Stimulated activated CD4-positive, alpha-beta T cell treated with anti-CD3 and anti-CD28 coated beads, Interleukin-12 subunit alpha, Interleukin-12 subunit beta, amount 100 ng/mL, for 48 hours (primary cell): ENCODE measurements around the gene JMJD7.

ENCODE experiments used
- DNase-seq, 3 donors: peaks; one replicate each; pipeline ENCODE4 v3.0.0-alpha.2; 2020; ENCODE audit warnings: low read depth in 2 of 3, low spot score in 1 of 3

Gene JMJD7

DNA sequence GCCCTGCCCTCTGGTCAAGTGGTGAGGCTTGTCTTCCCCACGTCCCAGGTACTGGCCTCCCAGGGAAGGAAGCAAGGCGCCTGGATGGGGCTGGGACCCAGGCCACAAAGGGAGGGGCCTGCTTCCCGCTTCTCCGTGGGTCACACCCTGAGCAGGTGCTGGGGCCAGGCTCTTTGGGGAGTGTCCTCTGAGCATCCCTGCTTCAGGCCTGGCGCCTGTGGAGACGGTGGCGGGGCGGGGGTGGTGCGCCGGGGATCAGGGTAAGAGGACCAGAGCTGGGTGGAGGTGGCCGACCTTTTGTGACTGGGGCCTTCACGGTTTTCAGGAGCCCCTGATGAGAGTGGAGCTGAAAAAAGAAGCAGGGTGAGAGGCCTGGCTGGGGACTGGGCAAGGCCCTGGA is 14.3 kb downstream of the JMJD7 start:
- DNase-seq, result no peak

GRCh38 chr15:41843571-41843970 is 15.7 kb downstream of the JMJD7 start:
- DNase-seq, result no peak

- DNase-seq, result no peak
Observed at GRCh38 chr15:41844814-41845213, 16.9 kb downstream of the JMJD7 start.

DNA sequence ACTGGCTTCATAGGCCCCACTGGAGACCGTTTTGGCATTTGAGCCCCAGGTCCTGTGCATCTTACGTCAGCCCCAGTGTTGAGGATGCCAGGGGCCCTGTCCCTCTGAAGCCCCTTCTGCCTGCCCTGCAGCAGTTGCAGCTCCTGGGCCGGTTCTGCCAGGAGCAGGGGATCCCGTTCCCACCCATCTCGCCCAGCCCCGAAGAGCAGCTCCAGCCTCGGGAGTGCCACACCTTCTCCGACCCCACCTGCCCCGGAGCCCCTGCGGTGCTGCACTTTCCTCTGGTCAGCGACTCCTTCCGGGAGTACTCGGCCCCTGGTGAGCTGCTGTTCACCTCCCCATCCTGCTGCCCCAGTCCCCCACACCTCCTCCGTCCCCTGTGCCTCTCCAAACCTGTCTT is 19.3 kb downstream of the JMJD7 start:
- DNase-seq, result no peak

DNA sequence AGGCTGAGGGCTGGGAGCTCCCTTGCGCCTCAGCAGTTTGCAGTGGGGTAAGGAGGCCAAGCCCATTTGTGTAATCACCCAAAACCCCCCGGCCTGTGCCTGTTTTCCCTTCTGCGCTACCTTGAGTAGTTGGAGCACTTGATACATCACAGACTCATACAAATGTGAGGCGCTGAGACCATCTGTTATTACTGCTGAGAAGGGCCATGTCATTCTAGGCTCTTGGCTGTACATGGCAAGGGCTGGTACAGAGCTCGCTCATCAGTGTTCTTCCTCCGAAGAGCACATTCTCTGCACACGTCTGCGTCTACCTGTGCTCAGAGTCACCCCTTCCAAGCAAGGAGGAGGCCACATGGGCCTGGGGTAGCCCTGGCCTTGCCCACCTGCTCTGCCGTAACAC is 20.1 kb downstream of the JMJD7 start:
- no peak for DNase-seq

DNA sequence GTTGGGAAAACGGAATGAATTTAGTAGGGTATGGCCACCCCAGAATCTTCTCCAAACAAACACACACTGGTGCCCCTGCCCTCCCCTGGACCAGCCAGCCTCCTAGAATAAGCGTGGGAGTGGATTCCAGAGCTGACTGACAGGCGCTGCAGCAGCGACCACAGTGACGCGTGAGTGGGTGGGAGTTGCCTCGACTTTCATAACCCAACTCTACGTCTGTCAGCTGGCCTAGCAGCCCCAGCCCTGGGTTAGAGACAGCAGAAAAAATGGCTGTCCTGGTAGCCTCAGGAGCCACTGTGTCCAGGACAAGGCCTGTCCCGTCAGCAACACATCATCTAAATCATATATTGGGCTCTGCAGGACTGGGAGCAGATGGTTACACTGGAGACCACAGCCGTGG is 20.7 kb downstream of the JMJD7 start:
- peak; percentile 33 to 52 (median 40) for DNase-seq

- no peak for DNase-seq
Observed at GRCh38 chr15:41849204-41849603, 21.3 kb downstream of the JMJD7 start.

GRCh38 chr15:41849861-41850260 is 22.0 kb downstream of the JMJD7 start:
- DNase-seq, result no peak

- DNase-seq, result no peak
Observed at GRCh38 chr15:41850482-41851166, 22.7 kb downstream of the JMJD7 start.

DNA sequence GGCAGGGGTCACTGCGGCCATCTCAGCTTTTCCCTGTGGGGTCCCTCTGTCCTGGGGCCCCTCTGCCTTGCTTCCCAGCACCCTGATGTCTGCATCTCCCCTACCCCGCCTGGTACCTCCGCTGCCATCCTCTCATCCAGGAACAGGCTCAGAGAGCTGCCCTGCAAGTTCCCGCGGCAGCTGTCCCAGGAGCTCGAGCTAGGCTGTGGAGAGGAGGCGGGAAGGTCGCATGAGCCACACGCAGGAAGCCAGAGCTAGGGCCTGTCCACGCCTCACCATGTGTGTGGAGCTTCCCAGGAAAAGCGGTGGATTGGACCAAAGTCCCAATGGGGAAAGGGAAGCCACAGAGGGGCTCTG is 23.3 kb downstream of the JMJD7 start:
- DNase-seq, result no peak

- no peak for DNase-seq
Observed at GRCh38 chr15:41851755-41852370, 24.0 kb downstream of the JMJD7 start.

- no peak for DNase-seq
Observed at GRCh38 chr15:41852736-41853590, 25.1 kb downstream of the JMJD7 start.

DNA sequence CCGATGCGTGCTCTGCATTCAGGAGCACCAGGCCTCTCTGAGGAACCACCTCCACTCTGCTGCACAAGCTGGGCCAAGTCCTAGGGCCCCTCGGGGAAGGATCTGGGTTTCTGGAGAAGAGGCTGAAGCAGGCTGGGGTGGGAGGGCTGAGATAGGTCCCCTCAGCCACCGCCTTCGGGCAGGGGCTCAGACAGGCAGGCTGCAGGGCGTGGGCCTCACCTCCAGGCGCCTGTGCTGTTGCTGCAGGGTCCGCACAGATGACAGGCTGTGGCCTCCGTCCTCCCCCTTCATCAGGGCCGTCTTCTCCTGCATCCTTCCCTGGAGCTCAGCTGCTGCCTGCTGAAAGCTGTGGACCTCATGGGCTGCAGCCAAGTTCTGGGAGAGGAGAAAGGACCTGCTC is 25.9 kb downstream of the JMJD7 start:
- DNase-seq, result no peak

DNA sequence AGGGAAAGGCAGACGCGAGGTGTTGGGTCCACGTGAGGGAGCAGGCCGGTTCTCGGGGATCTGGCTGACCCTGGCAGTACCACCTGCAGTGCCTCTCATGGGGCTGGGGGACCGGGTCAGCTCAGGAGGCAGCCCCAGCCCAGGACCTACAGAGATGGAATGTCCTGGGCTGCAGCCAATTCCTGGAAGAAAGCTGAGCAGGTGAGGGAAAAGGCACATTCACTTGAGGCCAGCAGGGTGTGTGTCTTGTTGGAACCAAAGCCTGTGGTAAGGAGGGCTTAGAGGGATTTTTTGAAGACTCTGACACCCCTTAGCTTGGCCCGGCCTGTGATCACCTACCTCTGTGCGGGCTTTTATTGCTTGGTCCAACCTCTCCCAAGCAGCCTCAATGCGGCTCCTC is 26.6 kb downstream of the JMJD7 start:
- DNase-seq, result no peak

GRCh38 chr15:41855261-41855961 is 27.5 kb downstream of the JMJD7 start:
- no peak for DNase-seq

- DNase-seq, result no peak
Observed at GRCh38 chr15:41856262-41856661, 28.4 kb downstream of the JMJD7 start.

- DNase-seq, result no peak
Observed at GRCh38 chr15:41856716-41857115, 28.8 kb downstream of the JMJD7 start.

DNA sequence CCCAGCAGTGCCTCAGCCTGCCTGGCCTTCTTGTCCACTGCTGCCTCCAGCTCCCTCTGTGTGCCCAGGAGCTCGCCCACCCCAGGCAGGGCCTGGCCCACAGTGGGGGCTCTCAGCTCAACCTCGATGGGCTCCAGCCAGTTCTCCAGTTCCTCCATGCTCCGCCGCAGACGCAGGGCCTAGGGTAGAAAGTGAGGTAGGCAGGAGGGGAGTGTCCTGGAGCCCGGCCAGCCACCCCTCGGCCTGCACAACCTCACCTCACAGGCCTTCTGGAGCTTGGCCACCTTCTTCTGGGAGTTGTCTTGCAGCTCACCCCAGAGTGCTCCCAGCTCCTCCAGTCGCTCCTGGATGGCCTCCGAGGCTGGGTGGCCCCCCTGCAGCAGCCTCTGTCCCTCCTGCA is 29.4 kb downstream of the JMJD7 start:
- DNase-seq, result no peak

DNA sequence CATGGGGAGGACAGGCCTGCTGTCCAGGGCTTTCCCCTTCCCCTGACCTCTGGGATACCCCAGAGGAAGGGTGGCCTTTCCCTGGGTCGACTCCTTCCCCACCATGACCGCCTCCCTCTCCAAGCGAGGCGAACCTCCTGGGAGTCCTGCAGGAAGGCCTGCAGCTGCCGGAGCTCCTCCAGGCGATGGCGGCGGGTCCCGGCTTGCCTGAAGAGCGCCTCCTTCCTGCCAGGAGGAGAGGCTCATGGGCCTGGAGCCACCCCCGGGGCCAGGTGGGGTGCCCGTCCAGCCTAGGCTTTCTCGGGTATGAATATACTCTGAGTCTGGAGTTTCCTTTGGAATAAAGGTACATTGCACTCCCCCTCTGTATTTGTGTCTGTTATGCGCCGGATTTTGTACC is 30.9 kb downstream of the JMJD7 start:
- DNase-seq, result no peak

DNA sequence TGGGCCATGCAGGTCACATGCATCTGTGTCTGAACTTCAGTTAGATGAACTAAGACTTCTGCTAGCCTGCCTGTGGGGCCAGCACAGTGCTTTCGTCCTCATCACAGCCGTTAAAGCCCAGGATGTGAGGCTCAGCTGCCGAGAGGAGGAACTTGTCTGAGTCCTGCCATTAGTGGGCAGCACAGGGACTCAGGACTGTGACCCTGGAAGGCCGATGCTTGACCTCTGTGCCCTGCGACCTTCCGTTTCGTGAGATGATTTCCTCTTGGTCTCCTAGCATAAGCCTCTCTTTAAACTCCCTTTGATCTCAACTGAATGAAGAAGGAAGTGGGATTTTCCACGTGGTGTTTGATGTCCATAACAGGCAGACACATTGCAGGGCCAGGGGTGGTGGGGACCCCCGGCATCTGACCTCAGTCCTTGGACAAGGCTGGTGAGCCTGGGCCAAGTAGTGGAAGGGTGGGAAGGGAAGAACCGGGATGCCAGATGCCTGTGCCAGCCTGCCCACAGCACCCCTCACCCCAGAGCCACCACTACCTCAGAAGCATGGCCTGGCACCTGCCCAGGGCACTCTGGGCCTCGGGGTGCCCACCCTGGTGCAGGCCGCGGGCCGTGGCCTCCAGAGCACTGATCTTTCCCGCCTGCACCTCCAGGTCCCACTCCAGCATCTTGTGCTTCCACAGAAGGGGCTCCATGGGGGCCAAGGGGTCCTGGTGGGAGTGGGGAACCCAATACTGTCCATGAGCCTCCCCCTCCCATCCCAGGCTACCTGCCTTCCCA is 32.3 kb downstream of the JMJD7 start:
- DNase-seq, result no peak
